GM21576 (cell line): Measurements from ENCODE around the gene ZNF189.

ENCODE experiments used
- ATAC-seq: cut with Tn5 transposase; IDR thresholded peaks from one replicate; pipeline ENCODE4 v1.9.1; 2021; ENCODE audit warnings: mild to moderate bottlenecking, moderate library complexity; ENCODE audit not compliant: unreplicated experiment

Gene ZNF189

DNA sequence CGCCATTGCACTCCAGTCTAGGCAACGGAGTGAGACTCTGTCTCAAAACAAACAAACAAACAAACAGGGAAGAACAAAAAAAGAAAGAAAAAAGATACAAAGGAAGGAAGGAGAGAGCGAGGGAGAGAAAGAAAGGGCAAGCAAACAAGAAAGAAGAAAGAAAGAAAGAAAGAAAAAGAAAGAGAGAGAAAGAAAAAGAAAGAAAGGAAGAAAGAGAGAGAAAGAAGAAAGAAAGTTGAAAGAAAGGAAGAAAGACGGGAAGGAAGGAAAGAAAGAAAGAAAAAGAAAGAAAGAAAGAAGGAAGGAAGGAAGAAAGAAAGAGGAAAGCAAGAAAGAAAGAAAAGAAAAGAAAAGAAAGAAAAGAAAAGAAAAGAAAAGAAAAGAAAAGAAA, 50.0 kb downstream of the ZNF189 start:
- ATAC-seq = no peak

DNA sequence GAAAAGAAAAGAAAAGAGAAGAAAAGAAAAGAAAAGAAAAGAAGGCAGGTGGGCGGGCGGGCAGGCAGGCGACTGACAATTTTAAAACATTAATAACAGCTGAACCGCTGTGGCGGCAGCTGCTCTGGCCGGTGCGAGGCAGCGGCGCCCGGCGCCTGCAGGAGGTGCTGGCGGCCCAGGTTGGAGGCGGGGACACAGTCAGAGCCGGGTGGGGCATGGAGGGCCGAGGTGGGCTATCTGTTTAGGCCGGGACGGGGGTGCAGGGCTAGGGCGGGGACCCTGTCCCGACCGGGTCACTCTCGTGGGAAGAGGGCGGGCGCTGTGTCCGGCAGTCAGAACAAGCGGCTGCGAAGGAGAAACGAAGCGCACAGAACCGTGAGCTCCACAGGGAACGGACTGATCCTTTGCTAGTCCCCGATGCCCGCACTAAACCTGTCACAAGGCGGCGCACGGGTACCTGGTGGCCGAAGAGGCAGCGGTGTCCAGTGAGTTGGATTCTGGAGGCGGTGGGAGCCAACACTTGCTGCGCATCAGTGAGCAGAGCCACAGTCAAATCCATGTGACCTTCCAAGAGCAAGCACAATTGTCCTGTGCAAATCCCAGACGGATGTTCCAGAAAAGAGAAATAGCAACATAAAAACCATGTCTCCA, 50.5 kb downstream of the ZNF189 start:
- peak; percentile 99 for ATAC-seq

DNA sequence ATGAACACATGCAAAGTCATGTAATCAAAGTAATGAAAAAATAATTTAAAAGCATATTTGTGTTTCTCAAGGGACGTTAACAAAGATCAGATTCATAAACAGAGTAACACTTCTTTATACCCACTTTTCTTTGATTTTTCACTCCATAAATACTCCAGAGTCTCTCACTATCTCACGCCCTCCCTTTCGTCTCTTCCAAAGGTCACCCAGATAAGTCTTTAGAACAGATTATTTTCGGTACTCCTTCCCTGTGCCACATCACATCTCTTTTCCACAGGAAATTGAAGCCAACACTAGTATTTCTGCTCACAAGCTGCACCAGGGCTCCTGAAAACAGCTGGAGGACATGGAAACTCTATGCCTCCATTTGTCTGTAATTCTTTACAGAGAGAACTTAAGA, 52.3 kb downstream of the ZNF189 start:
- ATAC-seq = no peak

DNA sequence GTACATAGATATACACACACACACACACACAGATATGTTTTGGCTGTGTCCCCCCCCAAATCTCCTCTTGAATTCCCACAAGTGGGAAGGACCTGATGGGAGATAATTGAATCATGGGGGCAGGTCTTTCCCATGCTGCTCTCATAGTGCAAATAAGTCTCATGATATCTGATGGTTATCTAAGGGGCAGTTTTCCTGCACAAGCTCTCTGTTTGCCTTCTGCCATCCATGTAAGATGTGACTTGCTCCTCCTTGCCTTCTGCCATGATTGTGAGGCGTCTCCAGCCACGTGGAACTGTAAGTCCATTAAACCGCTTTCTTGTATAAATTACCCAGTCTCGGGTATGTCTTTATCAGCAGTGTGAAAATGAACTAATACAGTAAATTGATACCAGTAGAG, 52.8 kb downstream of the ZNF189 start:
- no peak for ATAC-seq

DNA sequence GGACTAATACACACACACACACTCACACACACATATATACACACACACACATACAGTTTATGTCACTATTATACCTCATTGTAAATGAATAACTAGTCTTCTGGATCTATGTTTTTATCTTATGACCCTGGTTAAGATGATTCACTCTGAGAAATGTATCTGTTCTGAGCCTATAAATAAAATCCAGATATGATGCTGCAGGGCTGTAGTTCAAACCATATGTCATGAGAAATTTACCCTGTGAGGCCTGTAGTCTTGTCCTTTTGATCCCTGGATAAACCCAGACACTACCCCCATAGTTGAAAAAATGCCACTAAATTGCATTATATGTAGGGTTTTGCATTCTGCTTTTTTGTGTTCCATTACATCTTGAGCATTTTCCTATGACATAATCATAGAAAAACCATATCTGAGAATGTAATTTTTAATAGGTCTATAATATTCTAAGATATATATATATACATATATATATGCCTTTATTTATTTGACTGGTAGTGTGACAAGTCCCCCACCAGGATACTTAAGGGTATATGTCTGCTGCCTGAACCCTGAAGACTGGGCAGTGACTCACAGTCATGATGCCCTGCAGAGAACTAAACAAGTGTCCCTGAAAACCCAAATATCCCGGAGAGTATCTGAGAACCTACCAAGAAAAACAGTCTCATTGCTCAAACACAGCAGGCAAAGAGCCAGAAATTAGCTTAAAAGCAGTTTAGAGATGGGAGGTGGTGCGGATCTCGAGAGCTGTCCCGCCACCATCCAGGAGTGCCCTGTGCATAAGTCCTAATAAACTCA, 55.3 kb downstream of the ZNF189 start:
- ATAC-seq = no peak

DNA sequence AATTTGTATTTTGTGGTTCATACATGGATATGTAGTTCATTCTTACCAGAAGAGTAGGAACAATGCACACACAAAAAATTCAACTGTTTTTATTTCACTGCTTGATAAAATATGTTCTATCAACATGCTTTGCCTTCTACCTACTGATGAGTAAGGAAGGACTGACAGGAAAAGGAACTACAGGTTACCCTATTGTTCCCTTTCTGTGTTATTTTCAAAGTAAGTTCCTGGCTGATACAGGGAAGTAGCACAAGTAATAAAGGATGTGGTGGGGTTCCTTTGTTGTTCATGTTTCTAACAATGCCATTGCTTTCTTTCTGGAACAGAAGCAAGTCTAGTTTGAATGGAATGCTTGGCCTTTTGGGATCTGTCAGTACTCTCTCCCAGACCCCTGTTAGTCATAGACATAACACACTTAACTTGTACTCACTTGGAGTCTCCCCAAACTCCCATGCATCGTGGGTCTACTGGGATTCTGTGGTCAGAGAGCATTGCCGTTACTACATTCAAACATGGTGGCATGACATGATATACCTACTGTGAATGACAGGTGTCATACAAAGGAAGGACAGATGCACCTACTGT, 57.1 kb downstream of the ZNF189 start:
- ATAC-seq = no peak

DNA sequence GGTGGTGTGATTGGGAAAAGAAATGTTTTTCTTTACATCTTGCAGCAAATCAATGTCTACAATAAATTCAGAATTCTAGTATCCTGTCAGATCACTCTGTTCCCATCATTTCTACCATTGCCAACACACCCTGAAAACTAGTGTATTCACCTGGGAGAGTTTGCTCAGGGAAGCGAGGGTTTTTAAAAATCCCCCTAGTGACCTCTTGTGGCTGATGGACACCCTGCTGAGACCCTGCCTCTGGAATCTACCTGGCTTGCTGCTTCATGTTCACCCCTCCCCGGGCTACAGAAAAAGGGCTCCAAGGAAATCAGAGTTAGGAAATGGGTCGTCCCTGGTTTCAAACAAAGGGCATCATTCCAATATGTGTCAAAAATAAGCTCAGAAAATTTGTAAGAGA, 58.4 kb downstream of the ZNF189 start:
- no peak for ATAC-seq

DNA sequence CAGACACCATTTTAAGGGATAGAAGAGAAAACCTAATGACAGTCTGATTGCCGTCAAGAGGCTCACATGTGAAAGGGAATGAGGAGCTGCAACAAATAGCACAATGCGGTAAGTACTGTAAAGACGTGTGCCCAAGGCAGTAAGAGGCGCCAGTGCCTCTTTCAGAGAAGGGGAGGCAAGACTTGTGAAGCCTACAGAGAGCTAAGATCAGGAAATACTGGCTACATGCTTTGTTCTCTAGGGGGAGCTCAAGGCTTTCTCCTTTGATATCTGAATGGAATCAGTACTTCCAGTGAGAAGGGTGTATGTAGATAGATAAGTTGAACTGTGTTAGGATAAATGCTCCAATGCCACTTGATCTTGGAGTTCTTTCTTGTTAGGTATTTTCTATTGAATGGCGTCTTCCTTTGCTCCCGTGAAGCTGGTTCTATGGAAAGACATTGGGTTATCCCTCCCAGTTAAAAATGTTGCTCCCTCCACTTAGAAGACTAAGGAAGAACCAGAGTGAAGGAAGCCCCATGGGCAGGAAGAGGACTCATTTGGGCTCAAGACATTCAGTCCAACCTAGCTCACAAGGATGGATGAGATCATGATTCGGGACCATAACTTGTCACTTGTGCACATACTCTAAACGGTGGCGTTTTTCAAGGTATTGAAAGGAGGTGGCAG, 60.4 kb downstream of the ZNF189 start:
- ATAC-seq = peak; percentile 93
